K562 (cell line): ENCODE results near the gene MRPL27. TPM values are rescaled to one million over a fixed set of nuclear protein-coding genes. Genes with fewer than 3 reads are reported as not detected.

Experiments used
- ATAC-seq: fragments of 200-7000 bp; cut with Tn5 transposase; 3 replicates; pipeline ENCODE4 v1.9.1; 2020; ENCODE audit warnings: moderate library complexity
- BruUV-seq: library from RNA; stranded (reverse); fragments of 400-500 nt; replicated peaks from 2 replicates; lab custom pipeline; 2021; lab: Mats Ljungman, UMichigan
- CTCF ChIA-PET: fragments of 300-600 bp; formaldehyde crosslinking; extraction: SDS; loops from one replicate; lab custom pipeline; 2021; ENCODE audit warnings: low intra/inter-chr PET ratio; lab: Yijun Ruan, JAX
- POLR2A ChIA-PET: fragments of 300-600, 350-650 bp; sonication (Branson Sonifier 250); formaldehyde crosslinking; extraction: SDS; loops from one replicate; lab custom pipeline; 2021; ENCODE audit warnings: antibody characterized with exemption, inconsistent platforms; lab: Yijun Ruan, JAX
- DNase-seq, 4 experiments: peaks; one replicate each; pipeline versions ENCODE4 v3.0.0 to v3.0.0-alpha.2; 2011 to 2018; ENCODE audit warnings: low spot score in 3 of 4, mixed read lengths in 3 of 4; ENCODE audit errors: extremely low read depth in 1 of 4
- FAIRE-seq: peaks from 2 replicates; lab custom pipeline; 2011; peaks lifted over from hg19 to GRCh38; lab: Jason Lieb, UNC
- H2AFZ ChIP-seq: 2 replicates; pipeline ENCODE4 v1.6.0; 2011; ENCODE audit warnings: low read depth, low read length, control low read depth, inconsistent platforms
- H3K27ac ChIP-seq: fragments of 200-600 bp; 3 replicates; pipeline ENCODE4 v1.8.0; 2011; ENCODE audit warnings: low read depth, mild to moderate bottlenecking, control low read depth, inconsistent platforms, low read length, moderate library complexity, mixed read lengths; ENCODE audit errors: extremely low read depth
- H3K27me3 ChIP-seq, 2 experiments: fragments of 300-600 bp in 1 of 2; 2 replicates in 1 of 2; 3 replicates in 1 of 2; pipeline versions ENCODE4 v1.6.0 to v1.8.0; 2011; ENCODE audit warnings: inconsistent platforms in 2 of 2, low read length in 2 of 2, mild to moderate bottlenecking in 1 of 2, mixed read lengths in 1 of 2, moderate library complexity in 1 of 2; ENCODE audit not compliant: control insufficient read depth in 2 of 2, insufficient read depth in 2 of 2
- H3K36me3 ChIP-seq: fragments of 300-600 bp; 3 replicates; pipeline ENCODE4 v1.8.0; 2011; ENCODE audit warnings: mild to moderate bottlenecking, low read length, inconsistent platforms; ENCODE audit not compliant: control insufficient read depth, insufficient read depth
- H3K4me1 ChIP-seq, 2 experiments: fragments of 200-600 bp in 1 of 2; replicated peaks in 1 of 2; 2 replicates in 1 of 2; 3 replicates in 1 of 2; pipeline versions ENCODE4 v1.5.1 to v1.8.0; 2011; ENCODE audit warnings: inconsistent platforms in 2 of 2, low read length in 2 of 2, mild to moderate bottlenecking in 1 of 2, mixed read lengths in 1 of 2, moderate library complexity in 1 of 2; ENCODE audit not compliant: control insufficient read depth in 2 of 2, insufficient read depth in 2 of 2
- H3K4me2 ChIP-seq: 2 replicates; pipeline ENCODE4 v1.6.1; 2011; ENCODE audit warnings: low read length, control low read depth, inconsistent platforms, mixed read lengths; ENCODE audit not compliant: insufficient read depth
- H3K4me3 ChIP-seq: fragments of 200-600 bp; sonication (generic), shearing (Covaris generic); 2 replicates; pipeline ENCODE4 v1.5.1; 2016; ENCODE audit warnings: control low read depth, inconsistent platforms
- H3K79me2 ChIP-seq: fragments of 200-600 bp; 3 replicates; pipeline ENCODE4 v1.8.0; 2011; ENCODE audit warnings: low read length, inconsistent platforms; ENCODE audit not compliant: control insufficient read depth, insufficient read depth
- H3K9ac ChIP-seq, 2 experiments: 2 replicates each; pipeline versions ENCODE4 v1.6.0 to v1.6.1; 2011; ENCODE audit warnings: low read depth in 2 of 2, low read length in 2 of 2, control low read depth in 1 of 2, inconsistent platforms in 1 of 2, mild to moderate bottlenecking in 1 of 2, mixed read lengths in 1 of 2; ENCODE audit not compliant: insufficient read depth in 1 of 2
- H3K9me1 ChIP-seq: one replicate; pipeline ENCODE4 v1.6.0; 2011; ENCODE audit warnings: inconsistent platforms, mild to moderate bottlenecking, low read length, moderate library complexity; ENCODE audit not compliant: control insufficient read depth, insufficient read depth
- H3K9me3 ChIP-seq: replicated peaks from 2 replicates; pipeline ENCODE4 v1.5.1; 2011; ENCODE audit warnings: low read depth, low read length, inconsistent platforms; ENCODE audit not compliant: control insufficient read depth, insufficient read depth
- H4K20me1 ChIP-seq: replicated peaks from 2 replicates; pipeline ENCODE4 v1.6.1; 2011; ENCODE audit warnings: low read length, inconsistent platforms, mixed read lengths; ENCODE audit not compliant: control insufficient read depth, insufficient read depth
- ARID4B ChIP-seq: sonication (generic); formaldehyde crosslinking; IDR thresholded peaks from 2 replicates; pipeline ENCODE4 v1.8.0; 2022; ENCODE audit warnings: mild to moderate bottlenecking, missing genetic modification reagents
- FOXP1 ChIP-seq: sonication (generic); formaldehyde crosslinking; IDR thresholded peaks from 2 replicates; pipeline ENCODE4 v1.8.0; 2022; ENCODE audit warnings: mild to moderate bottlenecking, missing genetic modification reagents
- GTF2F1 ChIP-seq: IDR thresholded peaks from 2 replicates; pipeline ENCODE4 v1.6.1; 2011; ENCODE audit warnings: low read depth, low read length, improper control_type of control experiment
- MED1 ChIP-seq: sonication (generic); formaldehyde crosslinking; IDR thresholded peaks from 2 replicates; pipeline ENCODE4 v1.8.1; 2023; ENCODE audit warnings: missing genetic modification reagents, borderline replicate concordance
- SP1 ChIP-seq: sonication (generic); formaldehyde crosslinking; IDR thresholded peaks from 2 replicates; pipeline ENCODE4 v1.8.1; 2022; ENCODE audit warnings: mild to moderate bottlenecking, missing genetic modification reagents
- TEAD4 ChIP-seq, 2 experiments: sonication (generic) in 1 of 2; formaldehyde crosslinking in 1 of 2; IDR thresholded peaks; 2 replicates each; pipeline versions ENCODE4 v1.6.1 to v1.8.0; 2012 to 2022; ENCODE audit warnings: borderline replicate concordance in 1 of 2, inconsistent platforms in 1 of 2, low read length in 1 of 2, mild to moderate bottlenecking in 1 of 2, missing genetic modification reagents in 1 of 2
- ZEB2 ChIP-seq: fragments of 450-650 bp; IDR thresholded peaks from 2 replicates; pipeline ENCODE4 v1.6.1; 2016
- ZNF511 ChIP-seq: sonication (generic); formaldehyde crosslinking; IDR thresholded peaks from 2 replicates; pipeline ENCODE4 v1.8.0; 2022; ENCODE audit warnings: mild to moderate bottlenecking, missing genetic modification reagents
- WGBS: fragments of 100-300 bp; shearing (Covaris generic); methylation state at CpG from one replicate; pipeline ENCODE4 v1.1.6; 2016; ENCODE audit warnings: low coverage, mixed read lengths; ENCODE audit not compliant: insufficient coverage; ENCODE audit errors: missing lambda C conversion rate; 5-methylcytosine and 5-hydroxymethylcytosine counted together
- in situ Hi-C: fragments of 300-500 bp; cut with MboI; formaldehyde crosslinking; loops from 4 replicates; pipeline ENCODE4 v1.15.0; 2018; ENCODE audit warnings: inconsistent platforms, mixed read lengths
- intact Hi-C: fragments of 100-400 bp; cut with micrococcal nuclease; formaldehyde crosslinking; loops from 2 replicates; pipeline ENCODE4 v1.14.2; 2022
- polyA plus RNA-seq, 8 experiments: library from polyadenylated mRNA; depleted of rRNA in 4 of 8; stranded (reverse) in 5 of 8; unstranded in 3 of 8; fragments of >200 nt; fragmentation: Nextera tagmentation in 2 of 8; fragmentation: Illumina TruSeq in 1 of 8; extraction: Ambion mirVana in 2 of 8; extraction: Trizol in 1 of 8; gene quantifications; 2 replicates each; pipeline versions ENCODE4 v1.2.1 to v1.2.3, GENCODE V29; 2011 to 2014; ENCODE audit warnings: inconsistent platforms in 1 of 8, missing spikeins in 1 of 8
- total RNA-seq, 7 experiments: library from RNA; depleted of rRNA in 6 of 7; stranded (reverse); fragments of >200 nt in 6 of 7; fragmentation: Illumina TruSeq in 2 of 7; extraction: Trizol in 2 of 7; gene quantifications; 2 replicates each; pipeline versions ENCODE4 v1.2.1 to v1.2.3, GENCODE V29; 2011 to 2021; ENCODE audit warnings: low replicate concordance in 1 of 7

The MRPL27 gene
- total and polyA plus RNA-seq, 9 of the 15 experiments (the other 6 are each of a cell fraction or from before 2014, with no cell fraction given), result 96.3 to 401 (median 142) TPM

- BruUV-seq, result TSS peak; percentile 76
- H4K20me1 ChIP-seq, result no peaks in the 10 kb centered on the region; the same call in 1 of the 2 replicates
- H3K9ac ChIP-seq, result peak within 1 kb of the TSS; percentile 65 to 94
- DNase-seq (peak; percentile 91 to 97 (median 97)), ATAC-seq (peak; percentile 94), FAIRE-seq (no peak)
- 5% methylated on average over 53 of the region's 87 CpGs for WGBS
- peak within 1 kb of the TSS; percentile 66 for H3K27ac ChIP-seq
- intact Hi-C loops (no loop called here), in situ Hi-C loops (no loop called here)
- H3K9me1 ChIP-seq, result peaks cover 3% of the 10 kb centered on the region
- ChIA-PET CTCF (no interaction called here), POLR2A (interaction anchor here (0.6 to 1.2 kb wide), 7 partner anchors 10 to 231 kb away, joined by 3 to 6 read pairs (median 4); no protein-coding TSS in a partner anchor)
- peak within 1 kb of the TSS; percentile 81 for H3K4me3 ChIP-seq
- no peaks in the 10 kb centered on the region for H3K36me3 ChIP-seq
- H3K4me2 ChIP-seq, result peak within 1 kb of the TSS; percentile 90
- peak within 1 kb of the TSS; percentile 99 for H2AFZ ChIP-seq
- H3K27me3 ChIP-seq, result no peaks in the 10 kb centered on the region
- H3K79me2 ChIP-seq, result peaks cover 18% of the 10 kb centered on the region
- H3K9me3 ChIP-seq, result peaks cover 6% of the 10 kb centered on the region
- H3K4me1 ChIP-seq, result peaks cover 8 to 29% of the 10 kb centered on the region in 2 experiments; a peak in 4 of 5 replicates
- TF ChIP-seq ARID4B (CRISPR knock-in tag) (peak; percentile 52; the same call in 1 of the 2 replicates), GTF2F1 (no peak), TEAD4 (IDR thresholded peaks at IDR 0.05; ENCODE audit: low read length) (no peak), TEAD4 (CRISPR knock-in tag; IDR thresholded peaks at IDR 0.05; ENCODE audit: borderline replicate concordance) (no peak), SP1 (CRISPR knock-in tag) (no peak), FOXP1 (CRISPR knock-in tag) (peak; percentile 73; the same call in 1 of the 2 replicates), MED1 (CRISPR knock-in tag) (no peak), ZEB2 (no peak), ZNF511 (CRISPR knock-in tag) (peak; percentile 80)
Observed at GRCh38 chr17:50345432-50346312, 27.3 kb downstream of the MRPL27 start, which contains the start of gene XYLT2. Gene XYLT2 (plus strand): TSS chr17:50346126. CDS start chr17:50346141, 15 bp downstream.
